Cerebellar nuclear complex (tissue), 1 donor: ENCODE results near the gene DYRK2.

Experiments
- DNase-seq, 2 experiments: peaks; one replicate each; lab custom pipeline; 2025; lab: John Stamatoyannopoulos, UW

Gene DYRK2

GRCh38 chr12:67646775-67647174 lies 1.8 kb upstream of the DYRK2 start:
- DNase-seq = no peak

- no peak for DNase-seq
Observed at GRCh38 chr12:67647181-67647798, 1.3 kb upstream of the DYRK2 start.

DNA sequence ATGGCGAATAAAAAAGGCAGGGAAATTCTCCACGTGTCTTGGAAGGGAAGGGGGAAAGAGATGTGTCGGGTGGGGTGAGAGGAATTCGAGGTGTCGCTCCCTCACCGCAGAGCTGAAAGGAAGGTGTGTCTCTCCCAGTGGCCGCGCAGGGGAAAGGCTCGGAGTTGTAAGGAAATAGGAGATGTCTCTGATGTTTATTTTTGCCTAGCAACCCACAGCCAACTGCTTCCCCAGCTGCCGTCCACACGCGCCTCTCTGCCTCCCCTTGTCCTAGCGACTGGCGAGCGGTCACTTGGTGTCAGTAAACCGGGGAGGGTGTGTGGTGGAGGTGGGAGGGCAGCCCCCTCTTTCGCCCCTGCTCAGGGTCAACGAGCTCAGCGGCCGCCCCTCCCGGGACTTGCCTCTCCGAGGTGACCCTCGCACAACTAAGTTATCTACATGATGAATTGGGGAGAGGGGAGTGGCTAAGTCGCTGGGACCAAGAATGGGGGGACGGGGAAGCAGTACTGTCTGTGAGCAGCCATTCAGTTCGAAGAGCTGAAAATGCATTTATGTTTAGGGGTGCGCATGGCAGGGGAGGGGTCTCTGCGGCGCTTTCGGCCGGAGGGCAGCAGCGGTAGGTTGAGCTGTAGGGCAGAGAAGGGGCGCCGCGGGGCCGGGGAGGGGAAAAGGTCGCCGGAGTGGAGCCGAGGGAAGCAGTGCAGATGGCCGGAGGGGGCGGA lies 585 bp upstream of the DYRK2 start:
- peak in 1 of 2 experiments; percentile 11 for DNase-seq

GRCh38 chr12:67649261-67649569 lies 670 bp downstream of the DYRK2 start:
- DNase-seq = no peak

DNA sequence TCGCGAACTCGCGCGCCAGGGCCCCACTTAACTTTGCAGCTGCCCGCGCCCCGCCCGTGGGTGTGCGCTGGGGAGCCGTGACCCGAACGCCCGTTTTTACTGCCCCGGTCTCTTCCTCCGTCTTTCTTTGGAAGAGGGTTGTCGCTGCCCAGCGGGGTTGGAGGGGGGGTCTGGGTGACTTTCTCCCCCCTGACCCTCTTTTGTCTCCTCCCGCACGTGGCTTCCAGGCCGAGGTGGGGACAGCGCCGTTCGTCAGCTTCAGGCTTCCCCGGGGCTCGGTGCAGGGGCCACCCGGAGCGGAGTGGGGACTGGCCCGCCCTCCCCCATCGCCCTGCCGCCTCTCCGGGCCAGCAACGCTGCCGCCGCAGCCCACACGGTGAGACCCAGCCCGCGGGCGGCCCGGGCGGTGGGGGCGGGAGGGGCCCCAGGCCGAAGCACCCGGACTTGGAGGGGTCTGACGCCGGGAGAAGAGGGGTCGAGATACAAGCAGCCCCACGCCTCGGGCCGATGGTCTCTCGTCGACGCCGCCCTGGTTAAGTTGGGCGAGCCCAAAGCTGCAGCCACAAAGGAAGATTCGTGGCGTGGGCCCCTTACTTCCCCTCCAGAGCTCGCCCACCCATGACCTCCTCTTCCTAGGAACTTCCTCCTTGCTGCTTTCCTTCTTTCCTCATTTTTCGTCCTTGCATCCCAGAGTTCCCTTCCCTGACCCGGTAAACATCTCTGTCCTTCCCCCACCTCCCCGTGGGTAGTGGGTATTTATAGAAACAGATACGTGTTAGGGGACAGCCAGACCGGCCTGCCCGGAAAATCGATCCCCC lies 1.2 kb downstream of the DYRK2 start:
- DNase-seq = no peak

DNA sequence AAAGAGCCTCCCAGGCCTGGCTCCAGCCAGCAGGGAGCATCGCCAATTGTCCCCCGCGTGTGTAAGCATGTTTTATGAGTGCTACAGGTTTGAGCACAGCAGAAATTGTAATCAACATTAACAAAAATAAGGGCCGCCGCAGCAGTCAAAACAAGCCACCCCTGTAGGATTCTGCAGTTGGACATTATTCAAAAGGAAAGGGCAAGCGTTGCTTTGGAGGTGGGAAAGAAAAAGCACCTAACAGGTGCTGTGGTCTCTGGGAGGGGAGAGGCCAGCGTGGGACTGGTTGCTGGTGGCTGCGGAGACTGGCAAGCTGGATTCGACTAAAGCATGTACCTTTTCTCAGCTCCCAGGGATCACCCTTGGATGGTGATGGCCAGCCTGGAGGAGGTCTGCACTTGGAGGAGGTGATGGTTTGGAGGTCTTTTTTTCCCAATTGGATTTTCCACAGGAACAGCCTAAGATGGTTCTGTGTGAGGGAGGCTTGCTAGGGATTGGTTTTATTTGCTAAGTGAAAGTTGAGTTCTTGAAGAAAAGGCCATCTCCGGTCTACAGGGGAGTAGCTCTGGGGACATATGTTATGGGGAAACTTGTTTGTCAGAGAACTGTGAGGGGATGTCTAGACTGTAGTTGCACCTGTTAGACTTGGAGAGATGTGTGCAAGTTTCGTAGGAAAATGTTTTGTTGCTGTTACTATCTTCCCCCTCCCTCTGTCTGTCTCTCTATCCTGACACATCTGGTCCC lies 2.0 kb downstream of the DYRK2 start:
- no peak for DNase-seq

- DNase-seq = no peak
Observed at GRCh38 chr12:67651132-67651695, 2.7 kb downstream of the DYRK2 start.

- DNase-seq = no peak
Observed at GRCh38 chr12:67655829-67656228, 7.3 kb downstream of the DYRK2 start.

DNA sequence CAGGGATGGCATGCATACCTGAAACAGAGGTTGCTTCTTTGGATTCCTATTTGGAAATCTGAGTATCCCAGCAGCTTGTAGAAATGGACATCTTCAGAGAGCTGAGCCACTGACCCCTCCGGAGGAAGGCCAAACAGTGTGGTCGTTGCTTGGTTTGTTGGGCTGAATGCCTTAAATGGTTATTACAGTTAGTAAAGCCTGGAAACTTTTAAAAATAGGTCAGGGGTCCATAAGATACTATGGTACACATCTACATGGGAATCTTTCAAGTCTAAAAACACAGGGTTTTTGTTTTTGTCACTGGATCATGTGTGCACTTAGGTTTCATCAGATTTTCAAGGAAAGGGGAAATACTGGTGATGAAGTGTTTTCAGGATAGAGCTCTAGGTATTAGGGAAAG lies 7.7 kb downstream of the DYRK2 start:
- DNase-seq = no peak

DNA sequence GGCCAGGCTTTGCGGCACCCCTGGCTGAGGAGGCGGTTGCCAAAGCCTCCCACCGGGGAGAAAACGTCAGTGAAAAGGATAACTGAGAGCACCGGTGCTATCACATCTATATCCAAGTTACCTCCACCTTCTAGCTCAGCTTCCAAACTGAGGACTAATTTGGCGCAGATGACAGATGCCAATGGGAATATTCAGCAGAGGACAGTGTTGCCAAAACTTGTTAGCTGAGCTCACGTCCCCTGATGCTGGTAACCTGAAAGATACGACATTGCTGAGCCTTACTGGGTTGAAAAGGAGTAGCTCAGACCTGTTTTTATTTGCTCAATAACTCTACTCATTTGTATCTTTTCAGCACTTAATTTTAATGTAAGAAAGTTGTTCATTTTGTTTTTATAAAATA lies 9.9 kb downstream of the DYRK2 start:
- no peak for DNase-seq

DNA sequence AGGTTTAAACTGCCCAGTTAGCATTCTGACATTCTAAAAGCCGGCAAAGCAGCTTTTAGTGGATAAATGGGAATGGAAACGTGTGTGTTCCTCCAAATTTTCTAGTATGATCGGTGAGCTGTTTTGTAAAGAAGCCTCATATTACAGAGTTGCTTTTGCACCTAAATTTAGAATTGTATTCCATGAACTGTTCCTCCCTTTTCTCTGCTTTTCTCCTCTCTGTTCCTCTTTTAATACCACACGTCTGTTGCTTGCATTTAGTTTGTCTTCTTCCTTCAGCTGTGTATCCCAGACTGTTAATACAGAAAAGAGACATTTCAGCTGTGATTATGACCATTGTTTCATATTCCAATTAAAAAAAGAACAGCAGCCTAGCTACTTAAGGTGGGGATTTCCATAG lies 10.7 kb downstream of the DYRK2 start:
- DNase-seq = no peak

DNA sequence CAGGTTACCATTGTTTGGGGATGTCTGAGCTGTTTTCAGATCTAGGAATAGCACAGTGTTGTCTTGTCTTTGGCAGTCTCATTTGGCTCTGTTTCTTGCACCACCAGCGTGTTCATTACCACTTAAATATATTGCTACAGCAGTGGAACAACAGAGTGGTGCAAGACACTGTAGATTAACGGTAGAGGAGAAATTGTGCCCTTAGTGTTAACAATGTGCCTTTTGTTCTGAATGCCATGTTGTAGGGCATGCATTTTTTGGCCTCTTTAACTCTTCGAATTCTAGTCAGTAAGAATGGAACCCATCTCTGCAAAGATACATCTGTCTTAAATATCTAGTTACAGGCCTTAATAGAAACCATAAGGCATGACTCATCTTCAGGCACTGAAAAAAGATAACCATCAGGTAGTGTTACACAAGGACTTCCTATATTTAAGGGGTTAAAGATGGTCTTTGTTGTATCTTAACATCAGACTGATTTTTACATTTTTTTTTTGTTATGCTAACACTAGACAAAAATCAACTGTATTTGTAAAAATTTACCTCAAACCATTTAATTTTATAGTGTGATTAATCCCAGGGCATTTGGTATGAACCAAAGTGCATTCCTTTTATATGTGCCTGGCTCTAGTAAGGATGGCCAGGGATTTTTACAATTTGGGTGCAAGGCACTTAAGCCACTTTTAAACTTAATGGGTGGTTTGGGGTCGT lies 12.9 kb downstream of the DYRK2 start:
- DNase-seq = no peak

- no peak for DNase-seq
Observed at GRCh38 chr12:67662910-67663538, 14.5 kb downstream of the DYRK2 start.

GRCh38 chr12:67664171-67664570 lies 15.6 kb downstream of the DYRK2 start:
- DNase-seq = no peak

DNA sequence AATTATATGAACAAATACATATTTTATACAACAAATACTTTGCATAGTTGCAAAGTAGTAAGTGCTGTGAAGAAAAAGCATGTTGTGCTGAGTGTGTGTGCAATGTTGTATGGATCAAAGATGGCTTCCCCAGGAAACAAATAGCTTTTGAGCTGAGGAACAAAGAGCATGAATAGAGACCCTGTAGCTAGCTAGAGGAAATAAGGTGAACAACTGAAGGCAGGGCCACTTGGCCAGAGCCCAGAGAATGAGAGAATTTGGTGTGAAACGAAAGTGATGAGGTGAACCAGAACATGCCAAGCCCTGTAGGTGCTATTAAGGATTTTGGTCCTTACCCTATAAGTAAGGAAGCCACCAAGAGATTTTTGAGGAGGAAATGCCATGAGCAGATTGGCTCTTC lies 17.1 kb downstream of the DYRK2 start:
- no peak for DNase-seq

- DNase-seq = no peak
Observed at GRCh38 chr12:67666605-67667004, 18.1 kb downstream of the DYRK2 start.

DNA sequence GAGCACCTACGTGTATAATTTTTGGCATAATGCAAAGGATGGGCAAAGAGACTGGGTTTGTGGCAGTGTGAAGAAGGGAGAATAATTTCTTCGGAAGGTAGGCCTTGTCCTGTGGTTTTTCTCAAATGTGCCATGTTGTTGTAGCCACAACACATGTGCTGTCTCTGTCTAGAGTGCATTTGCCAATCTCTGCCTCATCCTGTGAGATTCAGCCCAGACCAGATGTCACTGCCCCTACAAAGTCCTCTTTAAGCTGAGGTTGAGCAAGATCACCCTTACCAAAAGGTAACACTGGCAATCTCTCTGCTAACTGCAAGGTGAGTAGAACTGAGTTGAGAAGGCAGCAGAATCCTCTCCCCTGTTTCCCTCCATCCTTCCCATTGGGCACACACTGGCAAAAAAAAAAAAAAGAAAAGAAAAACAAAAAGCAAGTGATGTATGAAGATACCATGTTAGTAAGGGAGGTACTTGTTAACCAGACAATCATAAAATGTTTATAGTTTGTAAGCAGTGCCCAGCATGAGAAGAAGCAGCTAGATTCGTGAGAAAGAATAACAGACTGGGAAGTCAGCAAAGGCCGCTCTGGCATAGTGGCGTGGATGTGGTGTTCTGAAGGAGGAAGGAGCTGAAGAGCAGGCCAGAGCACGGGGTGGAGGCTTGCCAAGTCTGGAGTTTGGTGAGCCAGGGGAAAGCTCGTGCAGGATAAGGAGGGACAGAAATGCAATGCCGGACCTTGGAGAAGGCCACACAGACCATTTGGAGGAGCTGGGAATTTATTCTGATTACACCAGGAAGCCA lies 18.9 kb downstream of the DYRK2 start:
- DNase-seq = no peak

DNA sequence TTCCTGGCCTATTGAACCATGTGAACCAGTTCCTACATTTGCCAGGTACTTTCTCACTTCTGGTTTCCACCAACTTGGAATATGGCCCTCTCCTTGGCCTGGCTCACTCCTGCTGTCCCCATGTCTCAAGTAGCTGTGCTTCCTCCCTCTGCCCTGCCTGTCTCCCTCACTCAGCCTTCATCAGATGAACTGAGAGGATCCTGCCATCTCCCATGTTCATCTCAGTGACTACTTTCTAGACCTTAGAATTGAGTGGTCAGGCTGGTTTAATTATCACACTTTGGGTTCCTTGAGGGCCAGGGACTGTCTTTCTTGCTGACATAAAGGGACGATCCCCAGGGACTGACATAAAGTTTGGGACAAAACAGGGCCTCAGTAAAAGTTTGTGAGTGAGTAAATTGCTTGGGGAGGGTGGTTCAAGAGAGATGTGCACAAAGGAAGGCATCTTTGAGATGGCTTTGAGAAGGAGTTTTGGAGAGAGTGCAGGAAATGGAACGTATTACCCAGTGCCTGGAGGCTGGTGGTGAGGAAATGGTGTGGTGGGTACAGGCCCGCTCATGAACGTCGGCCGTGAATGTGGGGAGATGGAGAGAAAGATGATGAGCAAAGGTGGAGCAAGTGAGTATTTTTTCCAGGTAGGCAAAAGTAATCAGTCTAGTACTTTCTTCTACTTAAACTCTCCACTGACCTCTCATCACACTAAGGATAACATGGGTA lies 20.8 kb downstream of the DYRK2 start:
- DNase-seq = no peak

DNA sequence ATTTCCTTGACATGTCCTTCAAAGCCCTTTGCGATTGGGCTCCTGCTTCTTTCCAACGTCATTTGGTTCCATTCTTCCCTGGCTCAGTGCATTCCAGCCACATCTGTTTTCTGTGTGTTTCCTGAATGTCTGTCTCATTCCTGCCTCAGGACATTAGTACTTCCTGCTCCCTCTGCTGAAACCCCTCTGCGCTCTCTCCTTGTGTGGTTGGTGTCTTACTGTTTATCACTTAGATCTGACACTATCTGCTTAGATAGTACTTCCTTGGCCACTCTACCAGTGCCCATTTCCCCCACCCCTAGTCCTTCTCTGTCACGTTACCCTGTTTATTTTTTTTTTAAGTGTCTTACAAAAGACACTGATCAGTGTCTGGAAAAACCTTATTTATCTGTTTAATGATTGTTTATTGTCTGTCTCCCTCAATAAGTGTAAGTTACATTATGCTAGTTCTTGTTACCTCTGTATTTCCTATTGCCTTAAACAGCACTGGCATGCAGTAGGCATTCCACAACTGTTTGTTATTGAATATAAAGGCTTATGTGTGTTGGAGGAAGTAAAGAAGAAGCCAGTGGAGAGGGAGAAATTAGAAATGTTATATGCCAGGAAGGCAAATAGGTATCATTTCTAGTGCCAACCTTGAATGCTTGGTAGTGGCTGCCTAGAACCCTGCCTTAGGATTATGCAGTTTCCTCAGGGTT lies 21.5 kb downstream of the DYRK2 start:
- no peak for DNase-seq
